CD1c-positive myeloid dendritic cell (primary cell): Measurements from ENCODE around the gene KRT81.
A peak's percentile ranks its signal among the peaks of the same experiment; 100 is the strongest.
"Not testable (repeated sequence)": the region's sequence is repeated elsewhere in the genome, so short reads cannot be mapped to it uniquely, and the experiment has no call there.

Experiments
- DNase-seq: peaks from one replicate; pipeline ENCODE4 v3.0.0-alpha.2; 2016; ENCODE audit errors: extremely low spot score

KRT81 gene

DNA sequence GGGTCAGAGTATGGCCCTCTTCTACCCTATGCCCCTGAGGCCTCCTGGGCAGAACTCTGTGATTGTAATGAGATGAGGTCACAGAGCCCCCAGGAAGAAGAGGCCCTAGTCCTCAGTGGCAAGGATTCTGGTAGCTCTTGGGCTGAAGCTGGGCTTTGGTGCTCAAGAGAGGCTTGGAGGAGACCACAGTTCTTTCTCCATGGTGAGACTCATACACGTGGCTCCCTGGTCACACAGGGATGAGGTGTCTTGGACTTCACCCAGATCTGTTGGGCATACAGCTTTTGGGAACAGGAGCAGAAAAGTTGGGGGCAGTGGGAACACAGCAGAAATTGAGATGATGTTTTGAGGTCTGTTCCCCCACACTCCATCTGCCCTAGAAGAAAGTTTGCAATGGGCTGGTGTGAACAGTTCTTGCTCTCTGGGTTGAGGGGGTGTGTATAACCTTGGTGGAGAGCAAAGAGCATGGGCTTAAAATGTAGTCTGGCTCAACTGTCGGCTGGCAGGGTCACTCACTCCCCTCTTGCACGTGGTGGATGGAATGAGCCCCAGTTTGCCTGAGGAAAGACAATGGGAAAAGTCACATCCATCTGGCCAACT is 16.7 kb downstream of the KRT81 start, which contains the start of gene KRT86:
Gene KRT86, plus strand, starts transcription at position 125 of the 600 bp plus-strand sequence. CDS start 27,272 bp downstream, outside the sequence.
- DNase-seq: no peak

DNA sequence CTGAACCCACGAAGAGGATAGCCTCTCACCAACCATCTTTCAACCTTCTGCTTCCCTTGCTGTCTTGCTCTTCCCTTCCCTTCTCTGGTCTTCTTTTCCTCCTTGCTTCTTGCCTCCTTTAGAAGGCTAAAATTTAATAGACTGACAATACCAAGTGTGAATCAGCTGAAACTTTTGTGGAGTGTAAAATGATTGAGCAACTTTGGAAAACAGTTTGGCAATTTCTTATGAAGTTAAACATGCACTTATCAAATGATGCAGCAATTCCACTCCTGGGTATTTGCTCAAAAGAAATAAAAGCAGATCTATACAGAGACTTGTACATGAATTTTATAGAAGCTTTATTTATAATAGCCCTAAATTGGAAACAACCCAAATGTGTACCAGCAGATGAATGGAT is 20.2 kb downstream of the KRT81 start:
- DNase-seq: no peak

DNA sequence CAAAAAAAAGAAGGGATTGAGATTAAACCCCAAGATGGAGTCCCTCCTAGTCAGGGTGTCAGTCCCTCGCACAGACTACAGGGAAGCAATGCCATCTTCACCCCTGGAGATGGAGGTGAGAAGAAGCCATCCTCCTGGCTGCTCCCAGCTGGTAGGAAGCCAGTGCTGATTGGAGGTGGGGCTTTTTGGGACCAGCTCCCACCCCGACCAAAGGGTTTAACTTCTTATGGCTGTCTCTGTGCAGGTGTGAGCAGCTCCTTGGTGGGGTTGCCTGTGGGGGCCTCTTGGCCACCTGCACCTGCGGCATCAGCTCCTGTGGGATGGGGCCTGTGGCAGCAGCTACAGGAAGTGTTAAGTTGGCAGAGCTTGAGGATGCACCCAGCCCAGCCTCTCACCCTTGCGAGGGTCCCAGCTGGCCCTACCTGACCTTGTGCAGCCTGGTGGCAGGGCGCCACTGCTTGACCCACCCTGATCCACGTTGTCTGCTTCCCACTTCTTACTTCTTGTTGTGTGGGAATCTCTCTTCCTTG is 20.7 kb downstream of the KRT81 start:
- DNase-seq: no peak

GRCh38 chr12:52268212-52268611 is 23.1 kb downstream of the KRT81 start:
- DNase-seq: no peak

- DNase-seq: no peak
Measured at GRCh38 chr12:52267699-52268098, 23.6 kb downstream of the KRT81 start.

DNA sequence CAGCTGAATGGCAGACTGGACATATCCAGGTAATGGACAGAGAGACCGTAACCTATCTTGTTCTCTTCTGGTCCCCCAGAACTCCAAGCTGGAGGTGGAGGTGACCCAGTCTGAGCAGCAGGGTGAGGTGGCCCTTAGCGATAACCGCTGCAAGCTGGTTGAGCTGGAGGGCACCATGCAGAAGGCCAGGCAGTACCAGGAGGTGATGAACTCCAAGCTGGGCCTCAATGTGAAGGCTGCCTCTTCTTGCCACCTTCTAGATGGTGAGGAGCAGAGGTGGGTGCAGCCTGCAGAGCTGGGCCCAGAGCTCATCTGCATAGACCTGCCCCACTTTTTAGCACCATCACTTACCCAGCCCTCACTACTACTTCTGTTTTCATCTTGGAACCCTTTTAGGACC is 24.1 kb downstream of the KRT81 start:
- no peak for DNase-seq

DNA sequence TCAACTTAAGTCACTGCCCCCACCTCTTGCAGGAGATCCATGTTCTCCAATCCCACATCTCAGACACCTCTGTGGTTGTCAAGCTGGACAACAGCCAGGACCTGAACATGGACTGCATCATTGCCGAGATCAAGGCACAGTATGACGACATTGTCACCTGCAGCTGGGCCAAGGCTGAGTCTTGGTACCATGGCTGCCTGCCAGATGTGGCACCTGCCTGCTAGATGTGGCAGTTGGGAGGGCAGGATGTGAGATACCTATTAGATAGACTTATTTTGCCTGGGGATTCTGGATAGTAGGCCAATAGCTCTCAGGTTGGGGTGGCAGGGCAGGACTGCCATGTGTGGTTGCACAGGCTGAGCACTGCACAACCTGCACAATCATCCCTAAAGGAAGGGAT is 24.8 kb downstream of the KRT81 start:
- no peak for DNase-seq

DNA sequence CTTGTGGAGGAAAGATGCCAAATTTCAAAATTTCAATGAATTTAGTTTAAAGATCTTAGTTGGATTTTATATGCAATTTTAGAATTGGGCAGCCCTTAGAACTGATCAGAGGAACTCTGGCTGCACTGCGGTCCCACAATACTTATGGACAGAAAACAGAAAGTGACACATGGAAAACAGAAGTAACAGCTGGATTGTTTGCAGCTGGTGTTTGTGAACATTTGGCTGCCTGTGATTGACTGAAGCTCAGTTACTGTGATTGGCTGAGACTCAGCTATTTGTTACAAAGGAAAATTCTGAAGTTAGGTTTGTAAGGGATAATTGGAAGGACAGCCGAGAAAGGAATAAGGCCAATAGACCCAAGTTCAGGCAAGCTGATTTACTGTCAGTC is 26.9 kb downstream of the KRT81 start:
- no peak for DNase-seq

- DNase-seq: no peak
Measured at GRCh38 chr12:52263761-52264434, 27.4 kb downstream of the KRT81 start.

GRCh38 chr12:52262286-52262685 is 29.0 kb downstream of the KRT81 start:
- no peak for DNase-seq

GRCh38 chr12:52261208-52261484 is 30.2 kb downstream of the KRT81 start:
- DNase-seq: no peak

DNA sequence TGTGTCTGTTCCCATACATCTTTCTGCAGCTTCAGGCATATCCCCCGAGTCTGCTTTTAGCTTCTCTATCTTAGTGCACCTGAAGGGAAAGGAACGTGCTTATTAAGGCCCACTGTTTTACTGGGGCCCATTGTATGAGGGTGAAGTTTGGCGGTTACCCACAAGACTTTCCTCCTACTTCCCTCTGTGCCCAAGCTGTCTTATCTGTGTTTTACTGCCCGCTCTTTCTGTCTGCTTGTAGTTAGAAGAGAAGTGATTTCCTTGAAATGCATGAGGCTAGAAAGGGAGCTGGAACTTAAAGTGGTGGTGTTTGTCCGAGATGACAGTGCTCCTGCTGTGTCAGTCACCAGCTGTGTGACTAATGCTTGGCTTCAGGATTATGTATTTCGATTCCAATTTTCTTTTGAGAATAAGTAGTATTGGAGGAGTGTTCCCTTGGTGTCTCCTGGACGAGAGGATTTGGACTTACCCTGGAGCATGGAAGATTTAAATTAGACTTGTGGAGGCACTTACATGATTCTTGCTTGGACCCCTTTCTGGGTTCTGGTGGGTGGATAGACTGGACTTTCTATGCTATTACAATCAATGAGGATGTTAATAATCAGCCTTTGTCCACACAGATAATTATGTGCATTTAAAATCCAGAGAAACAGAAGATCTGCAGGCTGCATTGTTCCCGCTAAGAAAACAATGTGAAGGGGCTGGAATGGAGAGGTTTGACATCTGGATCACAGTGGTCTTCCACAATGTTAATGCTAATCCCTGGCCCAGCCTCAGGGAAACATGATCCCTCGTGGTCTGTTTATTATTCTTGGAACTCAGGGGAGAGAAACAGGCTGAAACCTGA is 30.8 kb downstream of the KRT81 start:
- DNase-seq: no peak

GRCh38 chr12:52259657-52260243 is 31.6 kb downstream of the KRT81 start:
- peak; percentile 10 for DNase-seq

DNA sequence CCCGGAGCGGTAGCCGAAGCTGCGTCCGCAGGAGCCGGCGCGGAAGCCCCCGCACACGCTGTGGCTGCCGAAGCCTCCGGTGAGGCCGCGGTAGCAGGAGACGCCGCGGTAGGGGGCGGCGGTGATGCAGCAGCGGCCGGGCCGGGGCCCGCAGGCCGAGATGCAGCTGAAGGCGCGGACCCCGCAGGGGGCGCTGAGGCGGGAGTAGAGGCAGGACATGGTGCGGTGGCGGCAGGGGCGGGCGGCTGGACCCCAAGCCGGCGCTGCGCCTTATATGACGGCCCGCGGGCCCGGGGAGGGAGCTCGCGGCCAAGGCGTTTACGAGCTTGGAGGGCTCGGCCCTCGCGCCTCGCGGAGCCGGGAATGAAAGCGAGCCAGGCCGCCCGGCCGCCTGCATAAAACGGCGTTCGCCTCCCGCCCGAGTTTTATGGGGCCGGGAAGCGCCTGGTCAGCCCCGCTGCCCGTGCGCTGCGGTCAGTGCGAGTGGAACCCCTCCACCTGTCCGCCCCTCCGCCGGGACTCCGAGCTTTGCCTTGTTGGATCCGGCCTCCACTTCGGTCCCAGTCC is 32.9 kb downstream of the KRT81 start:
- no peak for DNase-seq

GRCh38 chr12:52257922-52258321 is 33.4 kb downstream of the KRT81 start:
- not testable (repeated sequence) for DNase-seq

GRCh38 chr12:52257074-52257551 is 34.2 kb downstream of the KRT81 start:
- no peak for DNase-seq

- no peak for DNase-seq
Measured at GRCh38 chr12:52256584-52256935, 34.8 kb downstream of the KRT81 start.

GRCh38 chr12:52255926-52256583 is 35.3 kb downstream of the KRT81 start:
- no peak for DNase-seq

DNA sequence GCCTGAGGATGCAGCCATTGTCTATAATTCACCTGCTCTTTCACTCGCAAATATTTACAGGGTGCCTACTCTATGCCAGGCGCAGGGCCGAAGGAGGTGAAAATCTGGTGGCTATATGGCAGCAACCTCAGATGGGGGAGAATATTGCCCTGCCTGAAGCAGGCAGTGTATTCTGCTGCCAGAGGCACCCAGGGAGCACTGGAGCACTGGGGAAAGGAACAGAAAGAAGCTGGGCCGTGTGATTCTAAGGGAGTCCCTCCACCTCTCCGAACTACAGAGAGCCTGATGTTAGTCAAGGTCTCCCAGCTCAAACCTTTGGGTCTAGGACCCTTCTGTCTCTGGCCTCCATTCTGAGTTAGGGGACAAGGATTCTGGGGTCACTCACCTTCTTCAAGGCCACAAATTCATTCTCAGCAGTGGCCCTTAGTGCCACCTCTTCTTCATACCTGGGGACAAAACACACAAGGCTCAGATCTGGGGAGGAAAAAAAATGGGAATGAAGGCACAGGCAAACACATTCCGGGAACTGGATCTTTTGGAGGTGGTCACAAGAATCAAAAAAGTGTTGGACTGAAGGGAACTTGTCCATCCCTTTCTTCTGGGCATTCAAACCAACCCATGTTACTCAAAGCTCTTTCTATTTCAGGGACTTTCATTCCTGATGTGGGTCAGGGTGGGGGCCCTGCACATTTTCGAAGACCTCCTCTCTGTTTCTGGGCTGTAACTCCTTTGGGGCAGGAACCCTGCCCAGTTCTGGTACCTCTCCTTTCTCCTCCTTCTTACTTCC is 36.2 kb downstream of the KRT81 start:
- no peak for DNase-seq

GRCh38 chr12:52254180-52254964 is 37.0 kb downstream of the KRT81 start:
- DNase-seq: no peak
